WTC11 (cell line): Measurements from ENCODE around the gene USP38. TPM values are rescaled to one million over a fixed set of nuclear protein-coding genes. Genes with fewer than 3 reads are reported as not detected.

Experiments
- ATAC-seq: fragments of 200-7000 bp; cut with Tn5 transposase; 2 replicates; pipeline ENCODE4 v1.10.0; 2021; ENCODE audit warnings: mild to moderate bottlenecking, moderate library complexity
- CTCF ChIA-PET: fragments of 300-600 bp; sonication (Branson Sonifier 250); formaldehyde crosslinking; loops from one replicate; lab custom pipeline; 2021; ENCODE audit warnings: antibody characterized with exemption; lab: Charles Lee
- POLR2A ChIA-PET: fragments of 350-600 bp; sonication (Branson Sonifier 250); formaldehyde crosslinking; loops from one replicate; lab custom pipeline; 2021; ENCODE audit warnings: antibody characterized with exemption; lab: Charles Lee
- DNase-seq: peaks from one replicate; pipeline ENCODE4 v3.0.0; 2021; ENCODE audit warnings: low spot score
- H3K27ac Mint-ChIP-seq: 2 replicates; pipeline ENCODE4 v1.8.0; 2021; ENCODE audit warnings: mixed read lengths
- H3K27me3 Mint-ChIP-seq: 2 replicates; pipeline ENCODE4 v1.8.0; 2021; ENCODE audit warnings: low read depth, mild to moderate bottlenecking, moderate library complexity, mixed read lengths
- H3K36me3 Mint-ChIP-seq: 2 replicates; pipeline ENCODE4 v1.8.0; 2021; ENCODE audit warnings: mixed read lengths
- H3K4me1 Mint-ChIP-seq: 2 replicates; pipeline ENCODE4 v1.8.0; 2022; ENCODE audit warnings: mixed read lengths
- H3K4me3 Mint-ChIP-seq: 2 replicates; pipeline ENCODE4 v1.8.0; 2021; ENCODE audit warnings: mild to moderate bottlenecking, moderate library complexity, mixed read lengths
- H3K9me3 Mint-ChIP-seq: 2 replicates; pipeline ENCODE4 v1.8.0; 2021; ENCODE audit warnings: mixed read lengths
- EMX1 ChIP-seq: fragments of 250-450 bp; sonication (Bioruptor Pico); IDR thresholded peaks from 2 replicates; pipeline ENCODE4 v1.8.0; 2021; ENCODE audit warnings: mild to moderate bottlenecking
- ESRRA ChIP-seq: sonication (generic); formaldehyde crosslinking; IDR thresholded peaks from 2 replicates; pipeline ENCODE4 v1.8.1; 2022; ENCODE audit warnings: mild to moderate bottlenecking, missing genetic modification reagents, borderline replicate concordance
- FOXK1 ChIP-seq: sonication (generic); formaldehyde crosslinking; IDR thresholded peaks from 2 replicates; pipeline ENCODE4 v1.8.0; 2022; ENCODE audit warnings: mild to moderate bottlenecking, moderate library complexity, missing genetic modification reagents
- IRF2 ChIP-seq: sonication (generic); formaldehyde crosslinking; IDR thresholded peaks from 2 replicates; pipeline ENCODE4 v1.8.0; 2022; ENCODE audit warnings: low read depth, missing genetic modification reagents, borderline replicate concordance
- KAT7 ChIP-seq: sonication (generic); formaldehyde crosslinking; IDR thresholded peaks from 2 replicates; pipeline ENCODE4 v1.8.1; 2023; ENCODE audit warnings: missing genetic modification reagents, mild to moderate bottlenecking, borderline replicate concordance
- NFATC4 ChIP-seq: fragments of 250-450 bp; sonication (Bioruptor Pico); IDR thresholded peaks from 2 replicates; pipeline ENCODE4 v1.9.0; 2021; ENCODE audit warnings: mild to moderate bottlenecking
- SOX15 ChIP-seq: fragments of 250-450 bp; sonication (Bioruptor Pico); IDR thresholded peaks from 2 replicates; pipeline ENCODE4 v1.9.0; 2021; ENCODE audit warnings: mild to moderate bottlenecking
- SP1 ChIP-seq: sonication (generic); formaldehyde crosslinking; conservative IDR thresholded peaks from 2 replicates; pipeline ENCODE4 v1.8.1; 2022; ENCODE audit warnings: missing genetic modification reagents
- TEAD1 ChIP-seq: sonication (generic); formaldehyde crosslinking; IDR thresholded peaks from 2 replicates; pipeline ENCODE4 v1.8.0; 2022; ENCODE audit warnings: mild to moderate bottlenecking, missing genetic modification reagents
- ZBTB21 ChIP-seq: sonication (generic); formaldehyde crosslinking; IDR thresholded peaks from 2 replicates; pipeline ENCODE4 v1.8.1; 2023; ENCODE audit warnings: mild to moderate bottlenecking, missing genetic modification reagents, borderline replicate concordance
- ZNF138 ChIP-seq: sonication (generic); formaldehyde crosslinking; conservative IDR thresholded peaks from 2 replicates; pipeline ENCODE4 v1.8.1; 2022; ENCODE audit warnings: mild to moderate bottlenecking, moderate library complexity, missing genetic modification reagents
- ZNF263 ChIP-seq: sonication (generic); formaldehyde crosslinking; IDR thresholded peaks from 2 replicates; pipeline ENCODE4 v1.8.1; 2022; ENCODE audit warnings: low read depth, mild to moderate bottlenecking, moderate library complexity, missing genetic modification reagents
- ZNF423 ChIP-seq: fragments of 250-450 bp; sonication (Bioruptor Pico); IDR thresholded peaks from 2 replicates; pipeline ENCODE4 v2.1.2; 2022; ENCODE audit warnings: mild to moderate bottlenecking, moderate library complexity
- total RNA-seq: library from RNA; stranded (reverse); gene quantifications from 3 replicates; pipeline ENCODE4 v1.2.3, GENCODE V29; 2021
- TF ChIP-seq, protein P1 (sequence below): sonication (generic); formaldehyde crosslinking; IDR thresholded peaks from 2 replicates; pipeline ENCODE4 v1.8.0; 2023; ENCODE audit warnings: mild to moderate bottlenecking, missing genetic modification reagents
- TF ChIP-seq, protein P2 (sequence below): sonication (generic); formaldehyde crosslinking; IDR thresholded peaks from 2 replicates; pipeline ENCODE4 v1.8.1; 2023; ENCODE audit warnings: mild to moderate bottlenecking, moderate library complexity, missing genetic modification reagents
- TF ChIP-seq, protein P3 (sequence below): sonication (generic); formaldehyde crosslinking; conservative IDR thresholded peaks from 2 replicates; pipeline ENCODE4 v1.8.1; 2023; ENCODE audit warnings: mild to moderate bottlenecking, low read depth, missing genetic modification reagents, moderate library complexity
- TF ChIP-seq, protein P4 (sequence below): fragments of 250-450 bp; sonication (Bioruptor Pico); IDR thresholded peaks from 2 replicates; pipeline ENCODE4 v1.8.0; 2021; ENCODE audit warnings: mild to moderate bottlenecking
- TF ChIP-seq, protein P5 (sequence below): sonication (generic); formaldehyde crosslinking; IDR thresholded peaks from 2 replicates; pipeline ENCODE4 v1.8.1; 2023; ENCODE audit warnings: mild to moderate bottlenecking, missing genetic modification reagents, moderate library complexity
- TF ChIP-seq, protein P6 (sequence below): sonication (generic); formaldehyde crosslinking; conservative IDR thresholded peaks from 2 replicates; pipeline ENCODE4 v1.8.1; 2022; ENCODE audit warnings: mild to moderate bottlenecking, missing genetic modification reagents
- TF ChIP-seq, protein P7 (sequence below): sonication (generic); formaldehyde crosslinking; IDR thresholded peaks from 2 replicates; pipeline ENCODE4 v1.8.1; 2022; ENCODE audit warnings: missing genetic modification reagents, borderline replicate concordance
- TF ChIP-seq, protein P8 (sequence below): sonication (generic); formaldehyde crosslinking; IDR thresholded peaks from 2 replicates; pipeline ENCODE4 v1.8.0; 2023; ENCODE audit warnings: missing genetic modification reagents

The USP38 gene
- total RNA-seq, 1 experiment from 2014 or later, result 10.3 TPM

DNA sequence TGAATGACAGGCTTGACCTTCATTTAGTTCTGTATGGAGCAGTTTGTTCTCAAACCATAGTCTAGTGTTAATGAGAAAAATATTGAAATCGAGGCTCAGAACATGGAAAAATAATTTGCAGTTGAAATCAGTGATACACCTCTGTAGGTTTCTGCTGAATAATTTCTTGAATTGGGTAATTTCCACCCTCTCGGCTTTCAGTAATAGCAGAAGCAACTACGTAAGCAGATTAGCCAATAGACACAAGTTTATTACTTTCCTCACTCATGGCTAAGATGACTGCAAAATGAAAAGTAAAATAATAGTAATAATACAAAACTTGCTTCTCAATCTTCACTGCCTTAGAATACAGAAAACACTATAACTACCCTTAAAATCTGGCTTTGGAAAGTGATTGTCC, 46.0 kb downstream of the USP38 start:
- ATAC-seq (no peak), DNase-seq (no peak)
- ChIA-PET POLR2A (no interaction called here), CTCF (interaction anchor here (1.0 kb wide), 1 partner anchor 24 kb away, joined by 3 read pairs; no protein-coding TSS in a partner anchor)
- Mint-ChIP-seq H3K27ac (no peak overlapping the region), H3K36me3 (no peaks in the 10 kb centered on the region), H3K4me1 (no peaks in the 10 kb centered on the region), H3K27me3 (no peaks in the 10 kb centered on the region), H3K9me3 (no peaks in the 10 kb centered on the region), H3K4me3 (no peak overlapping the region)
- TF ChIP-seq, protein P1, sequence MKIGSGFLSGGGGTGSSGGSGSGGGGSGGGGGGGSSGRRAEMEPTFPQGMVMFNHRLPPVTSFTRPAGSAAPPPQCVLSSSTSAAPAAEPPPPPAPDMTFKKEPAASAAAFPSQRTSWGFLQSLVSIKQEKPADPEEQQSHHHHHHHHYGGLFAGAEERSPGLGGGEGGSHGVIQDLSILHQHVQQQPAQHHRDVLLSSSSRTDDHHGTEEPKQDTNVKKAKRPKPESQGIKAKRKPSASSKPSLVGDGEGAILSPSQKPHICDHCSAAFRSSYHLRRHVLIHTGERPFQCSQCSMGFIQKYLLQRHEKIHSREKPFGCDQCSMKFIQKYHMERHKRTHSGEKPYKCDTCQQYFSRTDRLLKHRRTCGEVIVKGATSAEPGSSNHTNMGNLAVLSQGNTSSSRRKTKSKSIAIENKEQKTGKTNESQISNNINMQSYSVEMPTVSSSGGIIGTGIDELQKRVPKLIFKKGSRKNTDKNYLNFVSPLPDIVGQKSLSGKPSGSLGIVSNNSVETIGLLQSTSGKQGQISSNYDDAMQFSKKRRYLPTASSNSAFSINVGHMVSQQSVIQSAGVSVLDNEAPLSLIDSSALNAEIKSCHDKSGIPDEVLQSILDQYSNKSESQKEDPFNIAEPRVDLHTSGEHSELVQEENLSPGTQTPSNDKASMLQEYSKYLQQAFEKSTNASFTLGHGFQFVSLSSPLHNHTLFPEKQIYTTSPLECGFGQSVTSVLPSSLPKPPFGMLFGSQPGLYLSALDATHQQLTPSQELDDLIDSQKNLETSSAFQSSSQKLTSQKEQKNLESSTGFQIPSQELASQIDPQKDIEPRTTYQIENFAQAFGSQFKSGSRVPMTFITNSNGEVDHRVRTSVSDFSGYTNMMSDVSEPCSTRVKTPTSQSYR (CRISPR knock-in tag), result no peak
- TF ChIP-seq FOXK1 (CRISPR knock-in tag) (no peak), ZNF138 (CRISPR knock-in tag) (no peak), SOX15 (no peak), NFATC4 (CRISPR knock-in tag) (no peak), TEAD1 (no peak), KAT7 (CRISPR knock-in tag) (no peak), SP1 (CRISPR knock-in tag) (no peak)

DNA sequence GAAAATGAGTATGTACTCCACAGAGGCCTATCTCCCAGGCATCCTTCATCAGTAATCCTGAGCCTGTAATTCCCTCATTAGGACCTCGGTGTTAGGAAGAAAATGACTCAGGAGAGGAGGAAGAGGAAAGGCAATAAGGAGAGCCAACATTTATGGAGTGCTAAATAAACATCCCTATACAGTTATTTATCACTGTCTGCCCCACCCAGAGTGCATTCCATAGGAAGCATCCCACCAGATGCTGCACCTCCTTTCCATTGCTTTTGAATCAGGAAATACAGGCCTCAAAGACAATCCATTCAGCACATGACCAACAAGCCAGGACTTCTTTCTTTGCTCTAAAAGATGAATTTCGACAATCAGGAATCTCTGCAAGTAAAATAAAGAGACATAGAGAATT, 47.6 kb downstream of the USP38 start:
- TF ChIP-seq ZBTB21, result no peak
- TF ChIP-seq IRF2 (CRISPR knock-in tag), result no peak
- TF ChIP-seq ESRRA (CRISPR knock-in tag), result no peak
- TF ChIP-seq, protein P2, sequence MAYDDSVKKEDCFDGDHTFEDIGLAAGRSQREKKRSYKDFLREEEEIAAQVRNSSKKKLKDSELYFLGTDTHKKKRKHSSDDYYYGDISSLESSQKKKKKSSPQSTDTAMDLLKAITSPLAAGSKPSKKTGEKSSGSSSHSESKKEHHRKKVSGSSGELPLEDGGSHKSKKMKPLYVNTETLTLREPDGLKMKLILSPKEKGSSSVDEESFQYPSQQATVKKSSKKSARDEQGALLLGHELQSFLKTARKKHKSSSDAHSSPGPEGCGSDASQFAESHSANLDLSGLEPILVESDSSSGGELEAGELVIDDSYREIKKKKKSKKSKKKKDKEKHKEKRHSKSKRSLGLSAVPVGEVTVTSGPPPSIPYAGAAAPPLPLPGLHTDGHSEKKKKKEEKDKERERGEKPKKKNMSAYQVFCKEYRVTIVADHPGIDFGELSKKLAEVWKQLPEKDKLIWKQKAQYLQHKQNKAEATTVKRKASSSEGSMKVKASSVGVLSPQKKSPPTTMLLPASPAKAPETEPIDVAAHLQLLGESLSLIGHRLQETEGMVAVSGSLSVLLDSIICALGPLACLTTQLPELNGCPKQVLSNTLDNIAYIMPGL (CRISPR knock-in tag), result no peak
- TF ChIP-seq, protein P3, sequence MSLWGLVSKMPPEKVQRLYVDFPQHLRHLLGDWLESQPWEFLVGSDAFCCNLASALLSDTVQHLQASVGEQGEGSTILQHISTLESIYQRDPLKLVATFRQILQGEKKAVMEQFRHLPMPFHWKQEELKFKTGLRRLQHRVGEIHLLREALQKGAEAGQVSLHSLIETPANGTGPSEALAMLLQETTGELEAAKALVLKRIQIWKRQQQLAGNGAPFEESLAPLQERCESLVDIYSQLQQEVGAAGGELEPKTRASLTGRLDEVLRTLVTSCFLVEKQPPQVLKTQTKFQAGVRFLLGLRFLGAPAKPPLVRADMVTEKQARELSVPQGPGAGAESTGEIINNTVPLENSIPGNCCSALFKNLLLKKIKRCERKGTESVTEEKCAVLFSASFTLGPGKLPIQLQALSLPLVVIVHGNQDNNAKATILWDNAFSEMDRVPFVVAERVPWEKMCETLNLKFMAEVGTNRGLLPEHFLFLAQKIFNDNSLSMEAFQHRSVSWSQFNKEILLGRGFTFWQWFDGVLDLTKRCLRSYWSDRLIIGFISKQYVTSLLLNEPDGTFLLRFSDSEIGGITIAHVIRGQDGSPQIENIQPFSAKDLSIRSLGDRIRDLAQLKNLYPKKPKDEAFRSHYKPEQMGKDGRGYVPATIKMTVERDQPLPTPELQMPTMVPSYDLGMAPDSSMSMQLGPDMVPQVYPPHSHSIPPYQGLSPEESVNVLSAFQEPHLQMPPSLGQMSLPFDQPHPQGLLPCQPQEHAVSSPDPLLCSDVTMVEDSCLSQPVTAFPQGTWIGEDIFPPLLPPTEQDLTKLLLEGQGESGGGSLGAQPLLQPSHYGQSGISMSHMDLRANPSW, result no peak
- TF ChIP-seq, protein P4, sequence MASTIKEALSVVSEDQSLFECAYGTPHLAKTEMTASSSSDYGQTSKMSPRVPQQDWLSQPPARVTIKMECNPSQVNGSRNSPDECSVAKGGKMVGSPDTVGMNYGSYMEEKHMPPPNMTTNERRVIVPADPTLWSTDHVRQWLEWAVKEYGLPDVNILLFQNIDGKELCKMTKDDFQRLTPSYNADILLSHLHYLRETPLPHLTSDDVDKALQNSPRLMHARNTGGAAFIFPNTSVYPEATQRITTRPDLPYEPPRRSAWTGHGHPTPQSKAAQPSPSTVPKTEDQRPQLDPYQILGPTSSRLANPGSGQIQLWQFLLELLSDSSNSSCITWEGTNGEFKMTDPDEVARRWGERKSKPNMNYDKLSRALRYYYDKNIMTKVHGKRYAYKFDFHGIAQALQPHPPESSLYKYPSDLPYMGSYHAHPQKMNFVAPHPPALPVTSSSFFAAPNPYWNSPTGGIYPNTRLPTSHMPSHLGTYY, result no peak
- TF ChIP-seq, protein P5, sequence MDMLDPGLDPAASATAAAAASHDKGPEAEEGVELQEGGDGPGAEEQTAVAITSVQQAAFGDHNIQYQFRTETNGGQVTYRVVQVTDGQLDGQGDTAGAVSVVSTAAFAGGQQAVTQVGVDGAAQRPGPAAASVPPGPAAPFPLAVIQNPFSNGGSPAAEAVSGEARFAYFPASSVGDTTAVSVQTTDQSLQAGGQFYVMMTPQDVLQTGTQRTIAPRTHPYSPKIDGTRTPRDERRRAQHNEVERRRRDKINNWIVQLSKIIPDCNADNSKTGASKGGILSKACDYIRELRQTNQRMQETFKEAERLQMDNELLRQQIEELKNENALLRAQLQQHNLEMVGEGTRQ, result no peak
- TF ChIP-seq, protein P6, sequence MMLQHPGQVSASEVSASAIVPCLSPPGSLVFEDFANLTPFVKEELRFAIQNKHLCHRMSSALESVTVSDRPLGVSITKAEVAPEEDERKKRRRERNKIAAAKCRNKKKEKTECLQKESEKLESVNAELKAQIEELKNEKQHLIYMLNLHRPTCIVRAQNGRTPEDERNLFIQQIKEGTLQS (CRISPR knock-in tag), result no peak
- no peak for TF ChIP-seq EMX1 (CRISPR knock-in tag)
- TF ChIP-seq, protein P7, sequence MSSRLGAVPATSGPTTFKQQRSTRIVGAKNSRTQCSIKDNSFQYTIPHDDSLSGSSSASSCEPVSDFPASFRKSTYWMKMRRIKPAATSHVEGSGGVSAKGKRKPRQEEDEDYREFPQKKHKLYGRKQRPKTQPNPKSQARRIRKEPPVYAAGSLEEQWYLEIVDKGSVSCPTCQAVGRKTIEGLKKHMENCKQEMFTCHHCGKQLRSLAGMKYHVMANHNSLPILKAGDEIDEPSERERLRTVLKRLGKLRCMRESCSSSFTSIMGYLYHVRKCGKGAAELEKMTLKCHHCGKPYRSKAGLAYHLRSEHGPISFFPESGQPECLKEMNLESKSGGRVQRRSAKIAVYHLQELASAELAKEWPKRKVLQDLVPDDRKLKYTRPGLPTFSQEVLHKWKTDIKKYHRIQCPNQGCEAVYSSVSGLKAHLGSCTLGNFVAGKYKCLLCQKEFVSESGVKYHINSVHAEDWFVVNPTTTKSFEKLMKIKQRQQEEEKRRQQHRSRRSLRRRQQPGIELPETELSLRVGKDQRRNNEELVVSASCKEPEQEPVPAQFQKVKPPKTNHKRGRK (CRISPR knock-in tag), result no peak
- no peak for TF ChIP-seq ZNF423 (CRISPR knock-in tag)
- no peak for TF ChIP-seq ZNF263
- TF ChIP-seq, protein P8, sequence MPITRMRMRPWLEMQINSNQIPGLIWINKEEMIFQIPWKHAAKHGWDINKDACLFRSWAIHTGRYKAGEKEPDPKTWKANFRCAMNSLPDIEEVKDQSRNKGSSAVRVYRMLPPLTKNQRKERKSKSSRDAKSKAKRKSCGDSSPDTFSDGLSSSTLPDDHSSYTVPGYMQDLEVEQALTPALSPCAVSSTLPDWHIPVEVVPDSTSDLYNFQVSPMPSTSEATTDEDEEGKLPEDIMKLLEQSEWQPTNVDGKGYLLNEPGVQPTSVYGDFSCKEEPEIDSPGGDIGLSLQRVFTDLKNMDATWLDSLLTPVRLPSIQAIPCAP, result no peak
- no peaks in the 10 kb centered on the region for H3K27me3 Mint-ChIP-seq
- no peaks in the 10 kb centered on the region for H3K4me1 Mint-ChIP-seq
- DNase-seq, result no peak
- ChIA-PET POLR2A (no interaction called here), CTCF (no interaction called here)
- H3K9me3 Mint-ChIP-seq, result no peaks in the 10 kb centered on the region
- H3K36me3 Mint-ChIP-seq, result no peaks in the 10 kb centered on the region
- no peak overlapping the region for H3K27ac Mint-ChIP-seq
- no peak for ATAC-seq
- H3K4me3 Mint-ChIP-seq, result no peak overlapping the region
